ENCODE measurements around the gene ZNF446. TPM values are rescaled to one million over a fixed set of nuclear protein-coding genes. Genes with fewer than 3 reads are reported as not detected.

The ZNF446 gene
- total and polyA plus RNA-seq, 2 donors (not counting 1 experiment from before 2014, with no cell fraction given), result 2.4 to 9.4 TPM

GRCh38 chr19:58509731-58510083, 33.6 kb downstream of the ZNF446 start:
- no peak for DNase-seq (ENCODE audit: low read depth in 2 of 2)

GRCh38 chr19:58510084-58510862, 34.1 kb downstream of the ZNF446 start:
- H3K27ac ChIP-seq (ENCODE audit: insufficient read depth, low read length), result no peak overlapping the region
- no peak overlapping the region for H3K9ac ChIP-seq (ENCODE audit: insufficient read depth, low read length)
- no peaks in the 10 kb centered on the region for H4K20me1 ChIP-seq (ENCODE audit: control insufficient read depth, extremely low read depth, insufficient read depth, low read length)
- H3K9me3 ChIP-seq (ENCODE audit: control insufficient read depth, insufficient read depth, low read depth, low read length), result no peaks in the 10 kb centered on the region
- H3K79me2 ChIP-seq (ENCODE audit: control insufficient read depth, insufficient read depth, low read length), result peaks cover 2% of the 10 kb centered on the region
- TF ChIP-seq EZH2 (IDR thresholded peaks at IDR 0.05; ENCODE audit: low read length, missing control alignments), result no peak
- no peak for TF ChIP-seq CTCF (conservative IDR thresholded peaks at IDR 0.05 in 1 of 2, IDR thresholded peaks at IDR 0.05 in 1 of 2; ENCODE audit: low read depth in 1 of 2, low read length in 2 of 2)
- H3K4me2 ChIP-seq (ENCODE audit: extremely low read depth, insufficient read depth, low read length), result no peak overlapping the region
- no peaks in the 10 kb centered on the region for H3K36me3 ChIP-seq (ENCODE audit: control insufficient read depth, insufficient read depth, low read length)
- H3K4me1 ChIP-seq (ENCODE audit: control insufficient read depth, extremely low read depth, insufficient read depth, low read length), result no peaks in the 10 kb centered on the region
- H3K27me3 ChIP-seq (ENCODE audit: control insufficient read depth, insufficient read depth, low read length), result no peaks in the 10 kb centered on the region
- no peak overlapping the region for H3K4me3 ChIP-seq (replicated peaks in 1 of 4; ENCODE audit: control extremely low read depth in 1 of 4, insufficient read depth in 1 of 4, low read depth in 3 of 4, low read length in 4 of 4)
- H2AFZ ChIP-seq (ENCODE audit: low read length), result no peak overlapping the region
- no peak for DNase-seq (ENCODE audit: low read depth in 2 of 2)

More at GRCh38 chr19:58509731-58510083, 33.6 kb downstream of the ZNF446 start:
- Histone ChIP-seq H4K20me1 (ENCODE audit: control insufficient read depth, extremely low read depth, insufficient read depth, low read length) (no peaks in the 10 kb centered on the region), H3K27ac (ENCODE audit: insufficient read depth, low read length) (no peak overlapping the region), H3K4me2 (ENCODE audit: extremely low read depth, insufficient read depth, low read length) (no peak overlapping the region), H3K79me2 (ENCODE audit: control insufficient read depth, insufficient read depth, low read length) (peaks cover 2% of the 10 kb centered on the region), H3K27me3 (ENCODE audit: control insufficient read depth, insufficient read depth, low read length) (no peaks in the 10 kb centered on the region), H3K9ac (ENCODE audit: insufficient read depth, low read length) (no peak overlapping the region), H2AFZ (ENCODE audit: low read length) (no peak overlapping the region), H3K36me3 (ENCODE audit: control insufficient read depth, insufficient read depth, low read length) (no peaks in the 10 kb centered on the region), H3K4me3 (replicated peaks in 1 of 4; ENCODE audit: control extremely low read depth in 1 of 4, insufficient read depth in 1 of 4, low read depth in 3 of 4, low read length in 4 of 4) (no peak overlapping the region), H3K9me3 (ENCODE audit: control insufficient read depth, insufficient read depth, low read depth, low read length) (no peaks in the 10 kb centered on the region), H3K4me1 (ENCODE audit: control insufficient read depth, extremely low read depth, insufficient read depth, low read length) (no peaks in the 10 kb centered on the region)
- TF ChIP-seq CTCF (conservative IDR thresholded peaks at IDR 0.05 in 1 of 2, IDR thresholded peaks at IDR 0.05 in 1 of 2; ENCODE audit: low read depth in 1 of 2, low read length in 2 of 2), result no peak
- no peak for TF ChIP-seq EZH2 (IDR thresholded peaks at IDR 0.05; ENCODE audit: low read length, missing control alignments)

- Histone ChIP-seq H3K4me3 (replicated peaks in 1 of 4; ENCODE audit: control extremely low read depth in 1 of 4, insufficient read depth in 1 of 4, low read depth in 3 of 4, low read length in 4 of 4) (no peak within 1 kb of the TSS), H3K79me2 (ENCODE audit: control insufficient read depth, insufficient read depth, low read length) (peaks cover 10% of the 10 kb centered on the region), H3K9me3 (ENCODE audit: control insufficient read depth, insufficient read depth, low read depth, low read length) (no peaks in the 10 kb centered on the region), H2AFZ (ENCODE audit: low read length) (no peak within 1 kb of the TSS), H4K20me1 (ENCODE audit: control insufficient read depth, extremely low read depth, insufficient read depth, low read length) (no peaks in the 10 kb centered on the region), H3K27ac (ENCODE audit: insufficient read depth, low read length) (no peak within 1 kb of the TSS), H3K9ac (ENCODE audit: insufficient read depth, low read length) (no peak within 1 kb of the TSS), H3K36me3 (ENCODE audit: control insufficient read depth, insufficient read depth, low read length) (no peaks in the 10 kb centered on the region), H3K4me1 (ENCODE audit: control insufficient read depth, extremely low read depth, insufficient read depth, low read length) (no peaks in the 10 kb centered on the region), H3K27me3 (ENCODE audit: control insufficient read depth, insufficient read depth, low read length) (no peaks in the 10 kb centered on the region), H3K4me2 (ENCODE audit: extremely low read depth, insufficient read depth, low read length) (no peak within 1 kb of the TSS)
- no peak for TF ChIP-seq EZH2 (IDR thresholded peaks at IDR 0.05; ENCODE audit: low read length, missing control alignments)
- no peak for TF ChIP-seq CTCF (conservative IDR thresholded peaks at IDR 0.05 in 1 of 2, IDR thresholded peaks at IDR 0.05 in 1 of 2; ENCODE audit: low read depth in 1 of 2, low read length in 2 of 2)
- DNase-seq (ENCODE audit: low read depth in 2 of 2), result no peak
Measured at GRCh38 chr19:58511353-58512208, 35.4 kb downstream of the ZNF446 start, which contains the start of gene SLC27A5. Gene SLC27A5, minus strand, starts transcription at chr19:58511992. Its CDS starts 37 bp downstream, at chr19:58511955.
